Trophoblast cell (in vitro differentiated cells and primary cell): Measurements from ENCODE around the gene RNASE12.

Experiments used
- DNase-seq, 2 donors: peaks; one replicate each; pipeline ENCODE4 v3.0.0-alpha.2; 2016
- H2AFZ ChIP-seq: 2 replicates; pipeline ENCODE4 v1.6.1; 2013; ENCODE audit warnings: low read length, moderate library complexity, mild to moderate bottlenecking; ENCODE audit not compliant: insufficient read depth, poor library complexity
- H2AK5ac ChIP-seq: 2 replicates; pipeline ENCODE4 v1.6.1; 2013; ENCODE audit warnings: mild to moderate bottlenecking, low read length
- H2BK120ac ChIP-seq: 2 replicates; pipeline ENCODE4 v1.6.1; 2013; ENCODE audit warnings: low read length, mild to moderate bottlenecking, moderate library complexity; ENCODE audit not compliant: insufficient read depth, poor library complexity
- H2BK12ac ChIP-seq: 2 replicates; pipeline ENCODE4 v1.6.1; 2013; ENCODE audit warnings: mild to moderate bottlenecking, low read length, moderate library complexity
- H2BK5ac ChIP-seq: 2 replicates; pipeline ENCODE4 v1.6.1; 2013; ENCODE audit warnings: low read length, low read depth, moderate library complexity, mild to moderate bottlenecking; ENCODE audit not compliant: poor library complexity
- H3K14ac ChIP-seq: 2 replicates; pipeline ENCODE4 v1.6.1; 2013; ENCODE audit warnings: mild to moderate bottlenecking, low read length
- H3K18ac ChIP-seq: 2 replicates; pipeline ENCODE4 v1.6.1; 2013; ENCODE audit warnings: mild to moderate bottlenecking, low read length
- H3K23ac ChIP-seq: 2 replicates; pipeline ENCODE4 v1.6.1; 2013; ENCODE audit warnings: low read length
- H3K27ac ChIP-seq: 2 replicates; pipeline ENCODE4 v1.5.1; 2013; ENCODE audit warnings: low read depth, mild to moderate bottlenecking, inconsistent platforms, low read length, moderate library complexity
- H3K27me3 ChIP-seq: 2 replicates; pipeline ENCODE4 v1.6.1; 2013; ENCODE audit warnings: inconsistent platforms, mild to moderate bottlenecking, low read length, moderate library complexity; ENCODE audit not compliant: insufficient read depth
- H3K36me3 ChIP-seq, 2 experiments: 1 replicate in 1 of 2; 2 replicates in 1 of 2; pipeline ENCODE4 v1.6.1; 2013; ENCODE audit warnings: low read length in 2 of 2, mild to moderate bottlenecking in 2 of 2, moderate library complexity in 1 of 2; ENCODE audit not compliant: insufficient read depth in 2 of 2, control insufficient read depth in 1 of 2
- H3K4ac ChIP-seq: 2 replicates; pipeline ENCODE4 v1.6.1; 2013; ENCODE audit warnings: low read depth, mild to moderate bottlenecking, low read length, moderate library complexity
- H3K4me1 ChIP-seq, 2 experiments: 1 replicate in 1 of 2; 2 replicates in 1 of 2; pipeline ENCODE4 v1.6.1; 2013; ENCODE audit warnings: low read length in 2 of 2, mild to moderate bottlenecking in 2 of 2, moderate library complexity in 1 of 2; ENCODE audit not compliant: insufficient read depth in 2 of 2, control insufficient read depth in 1 of 2
- H3K4me2 ChIP-seq: 2 replicates; pipeline ENCODE4 v1.6.1; 2013; ENCODE audit warnings: inconsistent platforms, mild to moderate bottlenecking, low read length, moderate library complexity
- H3K4me3 ChIP-seq: 2 replicates; pipeline ENCODE4 v1.5.1; 2013; ENCODE audit warnings: mild to moderate bottlenecking, low read depth, low read length, inconsistent platforms
- H3K79me1 ChIP-seq: one replicate; pipeline ENCODE4 v1.6.1; 2013; ENCODE audit warnings: low read length
- H3K79me2 ChIP-seq: 2 replicates; pipeline ENCODE4 v1.6.1; 2013; ENCODE audit warnings: low read length, mild to moderate bottlenecking; ENCODE audit not compliant: control insufficient read depth, insufficient read depth, poor library complexity
- H3K9ac ChIP-seq: 2 replicates; pipeline ENCODE4 v1.6.1; 2013; ENCODE audit warnings: mild to moderate bottlenecking, low read length
- H3K9me3 ChIP-seq: 2 replicates; pipeline ENCODE4 v1.6.1; 2013; ENCODE audit warnings: low read depth, mild to moderate bottlenecking, control low read depth, inconsistent platforms, low read length; ENCODE audit not compliant: insufficient read depth
- H4K12ac ChIP-seq: 2 replicates; pipeline ENCODE4 v1.6.1; 2013; ENCODE audit warnings: low read depth, mild to moderate bottlenecking, low read length, moderate library complexity
- H4K8ac ChIP-seq: 2 replicates; pipeline ENCODE4 v1.6.1; 2013; ENCODE audit warnings: low read depth, mild to moderate bottlenecking, low read length, moderate library complexity
- H4K91ac ChIP-seq: one replicate; pipeline ENCODE4 v1.6.1; 2013; ENCODE audit warnings: low read depth, mild to moderate bottlenecking, low read length, moderate library complexity
- WGBS: extraction: QIAGEN DNeasy Blood & Tissue Kit; methylation state at CpG from one replicate; pipeline ENCODE4 v1.1.7; 2013; ENCODE audit warnings: missing lambda C conversion rate; ENCODE audit not compliant: insufficient read length, insufficient coverage; ENCODE audit errors: extremely low coverage; 5-methylcytosine and 5-hydroxymethylcytosine counted together

The RNASE12 gene

GRCh38 chr14:20607617-20608016 is 16.4 kb upstream of the RNASE12 start:
- no peak for DNase-seq
- H4K12ac ChIP-seq = no peak overlapping the region
- H2AK5ac ChIP-seq = no peak overlapping the region
- no peak overlapping the region for H3K27ac ChIP-seq
- H4K91ac ChIP-seq = no peak overlapping the region
- no peak overlapping the region for H2BK120ac ChIP-seq
- H3K9ac ChIP-seq = peak overlapping the region; percentile 67
- H4K8ac ChIP-seq = no peak overlapping the region
- no peak overlapping the region for H3K4ac ChIP-seq
- H3K79me2 ChIP-seq = peaks cover 2% of the 10 kb centered on the region
- H3K18ac ChIP-seq = no peak overlapping the region
- no peaks in the 10 kb centered on the region for H3K36me3 ChIP-seq
- H3K4me2 ChIP-seq = no peak overlapping the region
- H3K9me3 ChIP-seq = peaks cover 2% of the 10 kb centered on the region
- no peak overlapping the region for H3K4me3 ChIP-seq
- WGBS = no CpG with 5 or more reads among the region's 5 CpGs
- H3K79me1 ChIP-seq = no peaks in the 10 kb centered on the region
- H3K4me1 ChIP-seq = no peaks in the 10 kb centered on the region
- H3K14ac ChIP-seq = no peak overlapping the region
- no peak overlapping the region for H2BK5ac ChIP-seq
- no peak overlapping the region for H2AFZ ChIP-seq
- H3K27me3 ChIP-seq = no peaks in the 10 kb centered on the region
- H2BK12ac ChIP-seq = no peak overlapping the region
- no peak overlapping the region for H3K23ac ChIP-seq

DNA sequence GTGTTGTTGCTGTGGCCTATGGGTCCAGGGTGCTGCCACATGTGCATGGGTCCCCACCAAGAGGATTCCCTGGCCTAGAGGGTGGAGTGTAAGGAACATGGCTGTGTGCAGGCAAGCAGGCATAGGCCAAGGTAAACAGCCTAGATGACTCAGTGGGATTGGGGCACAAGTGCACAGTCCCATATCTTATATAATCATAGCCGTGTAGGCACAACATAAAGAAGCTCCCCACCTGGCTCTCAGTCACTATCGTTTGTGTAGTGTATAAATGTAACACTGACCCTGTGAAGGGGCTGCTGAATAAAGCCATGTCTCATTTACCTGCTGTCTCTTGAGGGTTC is 15.7 kb upstream of the RNASE12 start:
- no peak for DNase-seq
- no peak overlapping the region for H3K4me2 ChIP-seq
- no CpG with 5 or more reads among the region's 2 CpGs for WGBS
- H3K4me3 ChIP-seq = no peak overlapping the region
- H4K12ac ChIP-seq = no peak overlapping the region
- H3K36me3 ChIP-seq = no peaks in the 10 kb centered on the region
- H3K23ac ChIP-seq = no peak overlapping the region
- H2BK12ac ChIP-seq = no peak overlapping the region
- H3K4me1 ChIP-seq = no peaks in the 10 kb centered on the region
- no peak overlapping the region for H3K27ac ChIP-seq
- H3K4ac ChIP-seq = no peak overlapping the region
- H2BK5ac ChIP-seq = no peak overlapping the region
- no peak overlapping the region for H4K8ac ChIP-seq
- no peaks in the 10 kb centered on the region for H3K27me3 ChIP-seq
- H2AK5ac ChIP-seq = no peak overlapping the region
- no peak overlapping the region for H2BK120ac ChIP-seq
- H3K9me3 ChIP-seq = peaks cover 2% of the 10 kb centered on the region
- H3K14ac ChIP-seq = no peak overlapping the region
- H3K18ac ChIP-seq = no peak overlapping the region
- H2AFZ ChIP-seq = no peak overlapping the region
- H3K9ac ChIP-seq = no peak overlapping the region
- H3K79me2 ChIP-seq = peaks cover 2% of the 10 kb centered on the region
- no peaks in the 10 kb centered on the region for H3K79me1 ChIP-seq
- H4K91ac ChIP-seq = no peak overlapping the region

DNA sequence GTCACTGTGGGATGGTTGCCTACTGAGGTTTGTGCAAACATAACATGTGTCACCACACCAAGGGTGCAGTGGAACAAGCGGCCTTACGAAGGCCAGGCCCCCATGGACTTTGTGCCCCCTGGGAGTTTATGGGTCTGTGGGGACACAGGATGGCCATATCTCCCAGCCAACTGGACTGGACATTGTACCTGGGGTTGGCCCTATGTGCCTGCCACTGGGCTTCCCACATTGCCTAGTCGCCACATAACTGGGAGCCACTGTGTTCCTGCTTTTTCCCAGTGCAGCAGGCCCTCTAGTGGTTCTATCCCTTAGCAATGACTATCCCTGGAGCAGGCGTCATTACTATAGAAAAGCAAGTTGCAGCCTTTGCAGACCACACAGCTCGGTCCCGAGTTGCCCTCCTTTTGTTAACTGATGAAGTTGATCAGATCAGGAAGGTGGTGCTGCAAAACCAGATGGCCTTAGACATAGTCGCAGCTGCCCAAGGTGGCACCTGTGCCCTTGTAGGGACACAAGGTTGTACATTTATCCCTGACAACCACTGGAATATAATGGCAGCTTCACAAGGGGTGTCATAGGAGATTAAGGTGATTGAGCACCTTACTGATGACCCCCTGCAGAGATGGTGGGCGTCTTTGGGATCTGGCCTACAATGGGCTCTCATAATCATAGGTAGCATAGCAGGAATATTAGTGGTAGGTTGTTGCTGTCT is 15.2 kb upstream of the RNASE12 start:
- Histone ChIP-seq H3K4me1 (no peaks in the 10 kb centered on the region), H3K9me3 (peaks cover 2% of the 10 kb centered on the region), H2AK5ac (no peak overlapping the region), H2BK12ac (no peak overlapping the region), H3K4me2 (no peak overlapping the region), H3K36me3 (no peaks in the 10 kb centered on the region), H3K4ac (no peak overlapping the region), H3K79me2 (peaks cover 2% of the 10 kb centered on the region), H2AFZ (no peak overlapping the region), H3K79me1 (no peaks in the 10 kb centered on the region), H3K23ac (no peak overlapping the region), H4K91ac (no peak overlapping the region), H3K18ac (no peak overlapping the region), H3K14ac (no peak overlapping the region), H3K9ac (no peak overlapping the region), H4K8ac (no peak overlapping the region), H4K12ac (no peak overlapping the region), H3K27ac (no peak overlapping the region), H2BK5ac (no peak overlapping the region), H3K27me3 (no peaks in the 10 kb centered on the region), H2BK120ac (no peak overlapping the region), H3K4me3 (no peak overlapping the region)
- peak in 1 of 2 donors; percentile 59 for DNase-seq
- WGBS = no CpG with 5 or more reads among the region's 8 CpGs

DNA sequence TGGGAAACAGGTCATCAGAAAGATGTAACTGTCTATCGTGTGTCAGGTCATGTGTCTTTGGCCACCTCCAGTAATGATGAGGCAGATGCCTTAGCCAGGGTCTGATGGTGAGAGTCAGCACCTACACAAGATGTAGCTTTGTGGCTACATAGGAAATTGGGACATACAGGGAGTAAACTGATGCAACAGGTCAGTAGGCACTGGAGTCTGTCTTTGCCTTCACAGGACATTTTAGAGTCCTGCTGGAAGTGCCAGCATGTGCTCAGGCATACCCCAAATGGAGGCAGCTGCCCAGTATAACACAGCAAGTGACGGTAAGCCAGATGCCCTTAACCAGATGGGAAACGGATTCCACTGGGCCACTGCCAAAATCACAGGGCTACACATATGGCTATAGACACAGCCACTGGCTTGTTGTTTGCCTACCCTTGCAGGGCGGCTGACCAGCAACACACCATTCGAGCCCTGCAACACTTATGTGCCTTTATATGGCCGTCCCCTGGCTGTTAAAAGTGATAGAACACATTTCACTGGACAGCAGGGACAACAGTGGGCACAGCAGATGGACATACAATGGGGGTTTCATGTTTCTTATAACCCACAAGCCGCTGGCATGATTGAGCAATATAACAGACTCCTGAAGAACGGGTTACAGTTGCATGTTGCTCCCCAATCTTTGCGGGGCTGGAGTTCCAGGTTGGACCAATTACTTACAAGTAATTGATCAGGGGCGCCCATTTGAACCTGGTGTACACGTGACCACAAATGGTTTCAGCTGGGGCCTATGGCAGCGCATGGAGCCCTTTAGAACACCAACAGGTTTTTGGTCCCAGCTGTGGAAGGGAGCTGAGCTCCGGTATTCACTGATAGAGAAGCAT is 12.9 kb upstream of the RNASE12 start:
- no CpG with 5 or more reads among the region's 13 CpGs for WGBS
- Histone ChIP-seq H4K91ac (no peak overlapping the region), H3K27me3 (no peaks in the 10 kb centered on the region), H3K9ac (no peak overlapping the region), H4K12ac (no peak overlapping the region), H3K27ac (no peak overlapping the region), H3K4me1 (no peaks in the 10 kb centered on the region), H3K79me2 (no peaks in the 10 kb centered on the region), H4K8ac (no peak overlapping the region), H2BK120ac (no peak overlapping the region), H2AK5ac (no peak overlapping the region), H3K79me1 (no peaks in the 10 kb centered on the region), H3K4me2 (no peak overlapping the region), H2BK12ac (no peak overlapping the region), H3K4ac (no peak overlapping the region), H3K14ac (no peak overlapping the region), H3K4me3 (no peak overlapping the region), H3K36me3 (no peaks in the 10 kb centered on the region), H3K18ac (no peak overlapping the region), H3K9me3 (peaks cover 2% of the 10 kb centered on the region), H2AFZ (no peak overlapping the region), H3K23ac (no peak overlapping the region), H2BK5ac (no peak overlapping the region)
- no peak for DNase-seq
